ENCODE results near the gene CYTL1. TPM values are rescaled to one million over a fixed set of nuclear protein-coding genes. Genes with fewer than 3 reads are reported as not detected.

CYTL1 gene
- total RNA-seq, 1 experiment from 2014 or later = not detected

DNA sequence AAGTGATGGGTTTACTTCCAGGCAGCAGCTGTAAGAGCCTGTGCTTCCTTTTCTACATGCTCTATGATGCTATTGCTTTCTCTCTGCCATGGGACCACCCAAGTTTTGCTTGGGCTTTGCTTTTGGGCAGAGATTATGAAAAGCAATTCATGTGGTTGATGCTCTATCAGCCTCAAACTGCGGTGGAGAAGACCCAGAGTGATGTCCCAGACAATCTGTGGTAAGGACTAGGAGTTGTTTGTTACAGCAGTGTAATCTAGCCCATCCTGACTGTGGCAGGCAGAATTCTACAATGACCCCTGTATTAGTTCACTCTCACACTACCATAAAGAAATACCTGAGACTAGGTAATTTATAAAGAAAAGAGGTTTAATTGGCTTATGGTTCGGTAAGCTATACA lies 9.2 kb upstream of the CYTL1 start:
- Histone ChIP-seq H4K20me1 (ENCODE audit: insufficient read depth) (no peaks in the 10 kb centered on the region), H3K4me1 (replicated peaks; ENCODE audit: insufficient read depth) (no peaks in the 10 kb centered on the region), H3K9me3 (ENCODE audit: insufficient read depth, low read depth) (no peaks in the 10 kb centered on the region), H3F3A (ENCODE audit: insufficient read depth, low read depth) (no peaks in the 10 kb centered on the region), H3K79me2 (ENCODE audit: low read depth) (no peaks in the 10 kb centered on the region), H3K4me3 (no peak overlapping the region), H3K4me2 (no peak overlapping the region), H3K9me2 (ENCODE audit: insufficient read depth) (no peaks in the 10 kb centered on the region), H3K36me3 (ENCODE audit: low read depth) (no peaks in the 10 kb centered on the region), H3K27me3 (ENCODE audit: insufficient read depth, low read depth) (peaks cover 60% of the 10 kb centered on the region), H3K27ac (no peak overlapping the region), H2AFZ (no peak overlapping the region)
- TF ChIP-seq, protein P1, sequence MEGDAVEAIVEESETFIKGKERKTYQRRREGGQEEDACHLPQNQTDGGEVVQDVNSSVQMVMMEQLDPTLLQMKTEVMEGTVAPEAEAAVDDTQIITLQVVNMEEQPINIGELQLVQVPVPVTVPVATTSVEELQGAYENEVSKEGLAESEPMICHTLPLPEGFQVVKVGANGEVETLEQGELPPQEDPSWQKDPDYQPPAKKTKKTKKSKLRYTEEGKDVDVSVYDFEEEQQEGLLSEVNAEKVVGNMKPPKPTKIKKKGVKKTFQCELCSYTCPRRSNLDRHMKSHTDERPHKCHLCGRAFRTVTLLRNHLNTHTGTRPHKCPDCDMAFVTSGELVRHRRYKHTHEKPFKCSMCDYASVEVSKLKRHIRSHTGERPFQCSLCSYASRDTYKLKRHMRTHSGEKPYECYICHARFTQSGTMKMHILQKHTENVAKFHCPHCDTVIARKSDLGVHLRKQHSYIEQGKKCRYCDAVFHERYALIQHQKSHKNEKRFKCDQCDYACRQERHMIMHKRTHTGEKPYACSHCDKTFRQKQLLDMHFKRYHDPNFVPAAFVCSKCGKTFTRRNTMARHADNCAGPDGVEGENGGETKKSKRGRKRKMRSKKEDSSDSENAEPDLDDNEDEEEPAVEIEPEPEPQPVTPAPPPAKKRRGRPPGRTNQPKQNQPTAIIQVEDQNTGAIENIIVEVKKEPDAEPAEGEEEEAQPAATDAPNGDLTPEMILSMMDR (conservative IDR thresholded peaks at IDR 0.05) = no peak
- no peak for TF ChIP-seq EZH2 (IDR thresholded peaks at IDR 0.05; ENCODE audit: low read depth)
- ChIA-PET CTCF (no interaction called here), POLR2A (ENCODE audit: unreplicated experiment) (no interaction called here)
- no TSS peak for BruUV-seq (replicated peaks)
- no peak for DNase-seq
- intact Hi-C loops (cut with micrococcal nuclease; ENCODE audit: unreplicated experiment) = no loop called here

DNA sequence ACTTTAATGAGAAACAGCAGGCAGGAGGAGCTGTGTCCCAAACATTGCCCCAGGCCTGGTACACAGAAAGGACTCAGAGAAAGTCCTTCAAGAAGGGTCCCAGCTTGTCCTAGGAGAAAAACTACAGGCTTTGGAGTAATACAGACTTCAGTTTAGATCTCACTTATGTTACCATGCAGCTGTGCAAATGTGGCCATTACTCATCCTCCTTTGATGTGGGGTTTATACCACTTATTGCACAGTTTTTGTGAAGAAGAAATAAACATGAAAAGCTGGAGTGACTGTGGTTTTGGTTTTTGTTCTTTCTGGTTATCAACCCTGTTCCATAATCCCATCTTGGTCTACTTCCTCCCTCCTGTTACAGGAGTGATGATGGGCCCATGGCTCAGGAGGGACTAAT lies 8.1 kb upstream of the CYTL1 start:
- CTCF ChIA-PET = no interaction called here
- Histone ChIP-seq H3K36me3 (ENCODE audit: low read depth) (no peaks in the 10 kb centered on the region), H3K9me3 (ENCODE audit: insufficient read depth, low read depth) (no peaks in the 10 kb centered on the region), H3K9me2 (ENCODE audit: insufficient read depth) (no peaks in the 10 kb centered on the region), H3F3A (ENCODE audit: insufficient read depth, low read depth) (no peaks in the 10 kb centered on the region), H3K4me1 (replicated peaks; ENCODE audit: insufficient read depth) (no peaks in the 10 kb centered on the region), H3K4me2 (no peak overlapping the region), H3K79me2 (ENCODE audit: low read depth) (no peaks in the 10 kb centered on the region), H2AFZ (no peak overlapping the region), H4K20me1 (ENCODE audit: insufficient read depth) (no peaks in the 10 kb centered on the region), H3K27me3 (ENCODE audit: insufficient read depth, low read depth) (peaks cover 70% of the 10 kb centered on the region), H3K4me3 (no peak overlapping the region), H3K27ac (no peak overlapping the region)
- no peak for TF ChIP-seq EZH2 (IDR thresholded peaks at IDR 0.05; ENCODE audit: low read depth)
- TF ChIP-seq, protein P1 (conservative IDR thresholded peaks at IDR 0.05) = no peak
- intact Hi-C loops (cut with micrococcal nuclease; ENCODE audit: unreplicated experiment) = no loop called here
- no peak for DNase-seq
- POLR2A ChIA-PET (ENCODE audit: unreplicated experiment) = no interaction called here
- BruUV-seq (replicated peaks) = no TSS peak

DNA sequence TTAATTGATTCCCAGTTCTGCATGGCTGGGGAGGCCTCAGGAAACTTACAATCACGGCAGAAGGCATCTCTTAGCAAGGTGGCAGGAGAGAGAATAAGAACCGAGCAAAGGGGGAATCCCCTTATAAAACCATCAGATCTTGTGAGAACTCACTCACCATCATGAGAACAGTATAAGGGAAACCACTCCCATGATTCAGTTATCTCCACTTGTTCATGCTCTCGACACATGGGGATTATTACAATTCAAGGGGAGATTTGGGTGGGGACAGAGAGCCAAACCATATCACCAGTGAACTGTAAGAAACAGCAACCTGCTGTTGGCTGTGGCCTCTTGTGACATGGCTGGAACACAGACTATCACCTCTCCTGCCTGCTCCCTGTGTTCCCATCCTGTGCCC lies 7.1 kb upstream of the CYTL1 start:
- Histone ChIP-seq H3K27ac (no peak overlapping the region), H3K9me3 (ENCODE audit: insufficient read depth, low read depth) (no peaks in the 10 kb centered on the region), H4K20me1 (ENCODE audit: insufficient read depth) (no peaks in the 10 kb centered on the region), H2AFZ (no peak overlapping the region), H3K27me3 (ENCODE audit: insufficient read depth, low read depth) (peaks cover 80% of the 10 kb centered on the region), H3K79me2 (ENCODE audit: low read depth) (no peaks in the 10 kb centered on the region), H3K4me3 (no peak overlapping the region), H3K36me3 (ENCODE audit: low read depth) (no peaks in the 10 kb centered on the region), H3F3A (ENCODE audit: insufficient read depth, low read depth) (no peaks in the 10 kb centered on the region), H3K4me2 (no peak overlapping the region), H3K4me1 (replicated peaks; ENCODE audit: insufficient read depth) (no peaks in the 10 kb centered on the region), H3K9me2 (ENCODE audit: insufficient read depth) (no peaks in the 10 kb centered on the region)
- ChIA-PET CTCF (no interaction called here), POLR2A (ENCODE audit: unreplicated experiment) (no interaction called here)
- BruUV-seq (replicated peaks) = no TSS peak
- no peak for DNase-seq
- TF ChIP-seq, protein P1 (conservative IDR thresholded peaks at IDR 0.05) = no peak
- TF ChIP-seq EZH2 (IDR thresholded peaks at IDR 0.05; ENCODE audit: low read depth) = no peak
- intact Hi-C loops (cut with micrococcal nuclease; ENCODE audit: unreplicated experiment) = no loop called here

All from PC-9 (cell line).